ENCODE results near the gene ANXA2.
"Not testable (repeated sequence)": the region's sequence is repeated elsewhere in the genome, so short reads cannot be mapped to it uniquely, and the experiment has no call there.

Gene ANXA2

DNA sequence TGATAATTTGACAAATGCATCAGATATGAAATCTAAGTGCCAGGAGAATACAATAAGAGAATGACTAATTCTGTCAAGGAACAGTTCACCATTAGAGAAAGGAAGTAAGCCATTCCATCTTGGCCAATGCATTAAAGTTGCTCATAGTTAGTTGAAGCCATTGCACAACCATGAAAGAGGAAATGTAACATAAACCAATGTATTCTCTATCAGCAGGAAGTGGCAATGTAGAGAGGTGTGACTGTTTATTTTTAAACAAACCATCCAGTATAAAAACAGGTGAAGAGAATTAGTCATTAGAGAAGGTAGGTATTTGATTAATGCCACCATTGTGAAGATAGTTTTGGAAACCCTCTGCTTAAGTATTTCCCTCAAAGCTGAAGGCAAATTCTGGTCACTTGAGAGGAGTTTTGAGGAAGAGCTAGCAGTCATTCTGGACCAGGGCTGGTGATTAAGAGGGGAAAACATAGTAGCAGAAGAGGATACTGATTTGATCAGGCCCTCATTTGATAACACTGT, 10.7 kb upstream of the ANXA2 start:
- Histone ChIP-seq H3K9me3 (ENCODE audit: insufficient read depth, low read length) (no peaks in the 10 kb centered on the region), H3K36me3 (ENCODE audit: insufficient read depth, insufficient read length, low read length) (no peaks in the 10 kb centered on the region), H3K27me3 (ENCODE audit: insufficient read depth, insufficient read length) (no peaks in the 10 kb centered on the region), H3K9ac (ENCODE audit: insufficient read length, low read depth) (no peak overlapping the region), H3K4me1 (ENCODE audit: insufficient read depth, insufficient read length) (no peaks in the 10 kb centered on the region), H3K4me3 (ENCODE audit: insufficient read length, low read depth) (no peak overlapping the region)
- TF ChIP-seq YY1 (IDR thresholded peaks at IDR 0.05; ENCODE audit: insufficient read depth, insufficient read length) (no peak), SUZ12 (IDR thresholded peaks at IDR 0.05; ENCODE audit: extremely low read depth, insufficient read depth, insufficient read length) (no peak), ZNF274 (IDR thresholded peaks at IDR 0.05; ENCODE audit: low read depth, low read length) (no peak)
- DNase-seq (ENCODE audit: low read depth, low spot score): no peak

DNA sequence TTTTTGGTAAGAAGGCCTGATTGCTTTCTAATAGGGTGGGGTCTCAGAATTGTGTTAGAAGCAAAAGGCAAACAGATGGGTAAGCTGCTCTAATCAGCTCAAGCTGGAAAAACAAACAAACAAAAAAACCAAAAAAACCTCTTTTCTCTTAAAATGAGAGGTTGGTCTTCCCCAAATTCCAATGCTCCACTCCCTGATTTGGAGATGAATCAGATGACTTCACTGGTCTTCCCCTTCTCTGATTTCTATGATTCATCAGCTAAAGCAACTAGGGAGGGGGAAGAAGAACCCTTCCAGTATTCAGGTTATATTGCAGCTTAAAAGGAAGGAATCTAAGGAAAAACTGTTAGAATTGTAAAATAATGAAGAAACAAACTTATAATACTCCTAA, 9.6 kb upstream of the ANXA2 start:
- H3K9me3 ChIP-seq (ENCODE audit: insufficient read depth, low read length): no peaks in the 10 kb centered on the region

DNA sequence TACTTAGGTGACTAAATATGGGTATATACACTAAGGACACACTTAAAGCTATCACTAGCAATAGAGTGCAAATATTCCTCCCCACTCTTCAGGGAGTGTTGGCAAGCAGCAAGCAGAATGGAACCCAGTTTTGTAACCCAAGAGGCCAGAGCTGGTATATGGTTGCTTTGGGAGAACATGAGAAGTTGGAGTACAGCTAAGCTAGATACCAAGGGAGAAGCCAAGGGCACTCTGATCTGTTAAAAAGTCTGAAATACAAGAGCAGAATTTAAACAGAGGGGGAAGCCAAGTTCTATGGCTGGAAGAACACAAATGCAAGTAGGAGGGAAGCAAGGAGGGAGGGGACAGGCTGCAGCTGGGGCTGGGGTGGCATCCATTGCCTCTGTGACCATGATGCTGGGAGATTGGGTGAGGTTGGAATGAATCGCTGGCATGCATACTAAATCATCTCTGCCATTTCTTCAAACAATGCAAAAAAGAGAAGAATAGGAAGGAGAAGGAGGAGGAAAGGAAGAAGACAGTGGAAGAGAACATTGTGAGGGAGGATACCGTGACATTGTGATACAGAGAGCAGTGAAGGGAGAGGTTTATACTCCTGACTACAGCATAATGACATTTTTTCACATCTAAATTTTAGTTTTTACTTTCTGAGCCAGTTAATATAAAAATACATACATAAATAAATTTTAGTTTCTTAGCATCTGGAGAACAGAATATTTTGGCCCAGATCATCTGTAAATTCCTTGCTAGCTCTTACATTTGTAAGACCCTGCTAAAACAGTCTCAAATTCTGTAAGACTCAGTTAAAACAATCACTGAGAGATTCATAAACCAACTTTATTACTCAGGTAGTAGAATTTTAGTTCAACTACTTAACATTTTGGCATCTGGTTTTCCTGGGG, 9.0 kb upstream of the ANXA2 start:
- no peak overlapping the region for H3K4me3 ChIP-seq (ENCODE audit: insufficient read length, low read depth)
- DNase-seq (ENCODE audit: low read depth, low spot score): no peak
- H3K27me3 ChIP-seq (ENCODE audit: insufficient read depth, insufficient read length): no peaks in the 10 kb centered on the region
- H3K9ac ChIP-seq (ENCODE audit: insufficient read length, low read depth): no peak overlapping the region
- no peaks in the 10 kb centered on the region for H3K4me1 ChIP-seq (ENCODE audit: insufficient read depth, insufficient read length)
- TF ChIP-seq SUZ12 (IDR thresholded peaks at IDR 0.05; ENCODE audit: extremely low read depth, insufficient read depth, insufficient read length) (no peak), ZNF274 (IDR thresholded peaks at IDR 0.05; ENCODE audit: low read depth, low read length) (no peak), YY1 (IDR thresholded peaks at IDR 0.05; ENCODE audit: insufficient read depth, insufficient read length) (no peak)
- H3K36me3 ChIP-seq (ENCODE audit: insufficient read depth, insufficient read length, low read length): no peaks in the 10 kb centered on the region
- no peaks in the 10 kb centered on the region for H3K9me3 ChIP-seq (ENCODE audit: insufficient read depth, low read length)

More for the DNA sequence above, 9.6 kb upstream of the ANXA2 start:
- Histone ChIP-seq H3K4me3 (ENCODE audit: insufficient read length, low read depth) (no peak overlapping the region), H3K27me3 (ENCODE audit: insufficient read depth, insufficient read length) (no peaks in the 10 kb centered on the region), H3K9ac (ENCODE audit: insufficient read length, low read depth) (no peak overlapping the region), H3K36me3 (ENCODE audit: insufficient read depth, insufficient read length, low read length) (no peaks in the 10 kb centered on the region), H3K4me1 (ENCODE audit: insufficient read depth, insufficient read length) (no peaks in the 10 kb centered on the region)
- DNase-seq (ENCODE audit: low read depth, low spot score): no peak
- no peak for TF ChIP-seq ZNF274 (IDR thresholded peaks at IDR 0.05; ENCODE audit: low read depth, low read length)
- TF ChIP-seq YY1 (IDR thresholded peaks at IDR 0.05; ENCODE audit: insufficient read depth, insufficient read length): no peak
- TF ChIP-seq SUZ12 (IDR thresholded peaks at IDR 0.05; ENCODE audit: extremely low read depth, insufficient read depth, insufficient read length): no peak

DNA sequence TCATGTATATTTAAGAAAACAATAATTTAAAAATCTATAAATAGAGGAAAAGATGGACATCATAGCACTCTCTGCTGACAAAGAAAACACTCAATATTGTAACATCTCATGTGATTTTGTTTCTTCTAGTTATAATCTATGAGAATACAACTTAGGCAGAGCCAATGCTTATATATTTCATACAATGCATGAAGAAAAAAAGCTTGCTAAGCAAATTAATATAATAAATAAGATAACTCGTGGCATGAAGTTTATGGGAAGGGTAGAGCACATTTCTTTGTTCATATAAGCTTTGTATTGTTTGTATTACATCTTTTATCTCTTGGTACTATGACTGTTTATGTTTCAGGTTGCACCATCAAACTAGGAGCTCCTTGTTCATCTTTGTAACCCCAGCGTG, 7.6 kb upstream of the ANXA2 start:
- no peak for TF ChIP-seq SUZ12 (IDR thresholded peaks at IDR 0.05; ENCODE audit: extremely low read depth, insufficient read depth, insufficient read length)
- no peak for TF ChIP-seq ZNF274 (IDR thresholded peaks at IDR 0.05; ENCODE audit: low read depth, low read length)
- TF ChIP-seq YY1 (IDR thresholded peaks at IDR 0.05; ENCODE audit: insufficient read depth, insufficient read length): no peak
- Histone ChIP-seq H3K36me3 (ENCODE audit: insufficient read depth, insufficient read length, low read length) (no peaks in the 10 kb centered on the region), H3K4me1 (ENCODE audit: insufficient read depth, insufficient read length) (peaks cover 1% of the 10 kb centered on the region), H3K9ac (ENCODE audit: insufficient read length, low read depth) (no peak overlapping the region), H3K9me3 (ENCODE audit: insufficient read depth, low read length) (no peaks in the 10 kb centered on the region), H3K4me3 (ENCODE audit: insufficient read length, low read depth) (no peak overlapping the region), H3K27me3 (ENCODE audit: insufficient read depth, insufficient read length) (no peaks in the 10 kb centered on the region)
- DNase-seq (ENCODE audit: low read depth, low spot score): no peak

DNA sequence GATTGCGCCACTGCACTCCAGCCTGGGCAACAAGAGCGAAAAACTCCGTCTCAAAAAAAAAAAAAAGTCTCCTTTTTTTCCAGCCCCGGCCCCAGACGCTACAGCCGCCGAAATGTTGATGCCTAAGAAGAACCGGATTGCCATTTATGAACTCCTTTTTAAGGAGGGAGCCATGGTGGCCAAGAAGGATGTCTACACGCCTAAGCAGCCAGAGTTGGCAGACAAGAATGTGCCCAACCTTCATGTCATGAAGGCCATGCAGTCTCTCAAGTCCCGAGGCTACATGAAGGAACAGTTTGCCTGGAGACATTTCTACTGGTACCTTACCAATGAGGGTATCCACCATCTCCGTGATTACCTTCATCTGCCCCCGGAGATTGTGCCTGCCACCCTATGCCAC, 6.6 kb upstream of the ANXA2 start:
- not testable (repeated sequence) for H3K9me3 ChIP-seq (ENCODE audit: insufficient read depth, low read length); H3K4me1 ChIP-seq (ENCODE audit: insufficient read depth, insufficient read length); H3K36me3 ChIP-seq (ENCODE audit: insufficient read depth, insufficient read length, low read length); H3K9ac ChIP-seq (ENCODE audit: insufficient read length, low read depth); H3K4me3 ChIP-seq (ENCODE audit: insufficient read length, low read depth); H3K27me3 ChIP-seq (ENCODE audit: insufficient read depth, insufficient read length); DNase-seq (ENCODE audit: low read depth, low spot score)

DNA sequence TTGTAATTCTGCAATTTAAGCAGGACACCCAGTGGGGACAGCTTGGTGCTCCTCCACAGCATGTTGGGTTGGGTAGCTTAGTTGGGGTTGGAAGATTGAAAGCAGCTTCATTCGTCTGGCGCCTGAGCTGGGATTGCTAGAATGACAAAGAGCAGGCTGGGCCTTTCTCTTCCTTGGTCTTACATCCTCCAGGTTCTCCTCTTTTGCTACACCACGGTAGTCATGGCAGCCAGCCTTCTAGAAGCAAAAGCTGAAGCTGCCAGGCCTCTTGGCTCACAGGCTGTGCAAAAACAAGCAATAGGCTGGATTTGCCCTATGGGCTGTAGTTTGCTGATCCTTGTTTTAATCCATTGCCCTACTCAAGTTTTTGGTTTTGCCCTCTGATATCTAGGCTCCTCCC, 3.2 kb upstream of the ANXA2 start:
- no peak for DNase-seq (ENCODE audit: low read depth, low spot score)
- TF ChIP-seq ZNF274 (IDR thresholded peaks at IDR 0.05; ENCODE audit: low read depth, low read length): no peak
- no peak for TF ChIP-seq YY1 (IDR thresholded peaks at IDR 0.05; ENCODE audit: insufficient read depth, insufficient read length)
- TF ChIP-seq SUZ12 (IDR thresholded peaks at IDR 0.05; ENCODE audit: extremely low read depth, insufficient read depth, insufficient read length): no peak

DNA sequence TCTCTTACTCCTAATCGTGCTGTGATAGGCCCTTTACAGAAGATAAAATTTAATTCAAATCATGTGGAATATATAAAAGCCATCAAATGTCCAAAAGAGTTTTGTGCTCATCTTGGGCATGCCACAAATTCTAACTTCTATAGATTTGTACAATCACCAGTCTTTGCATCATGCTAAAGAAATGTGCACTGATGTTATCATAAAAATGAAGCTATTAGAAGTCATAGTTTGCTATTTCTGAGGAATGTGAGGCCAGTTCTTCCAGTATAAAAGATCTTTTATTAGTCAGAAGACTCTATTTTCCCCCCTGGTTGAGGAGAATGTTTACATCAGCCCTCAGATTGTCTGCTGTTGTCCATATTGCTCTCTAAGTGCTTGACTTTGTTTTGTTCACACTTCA, 2.1 kb upstream of the ANXA2 start:
- no peak overlapping the region for H3K4me3 ChIP-seq (ENCODE audit: insufficient read length, low read depth)
- H3K9ac ChIP-seq (ENCODE audit: insufficient read length, low read depth): no peak overlapping the region
- no peaks in the 10 kb centered on the region for H3K9me3 ChIP-seq (ENCODE audit: insufficient read depth, low read length)
- H3K27me3 ChIP-seq (ENCODE audit: insufficient read depth, insufficient read length): no peaks in the 10 kb centered on the region
- DNase-seq (ENCODE audit: low read depth, low spot score): no peak
- peaks cover 2% of the 10 kb centered on the region for H3K4me1 ChIP-seq (ENCODE audit: insufficient read depth, insufficient read length)
- peaks cover 25% of the 10 kb centered on the region for H3K36me3 ChIP-seq (ENCODE audit: insufficient read depth, insufficient read length, low read length)
- TF ChIP-seq ZNF274 (IDR thresholded peaks at IDR 0.05; ENCODE audit: low read depth, low read length) (no peak), YY1 (IDR thresholded peaks at IDR 0.05; ENCODE audit: insufficient read depth, insufficient read length) (no peak), SUZ12 (IDR thresholded peaks at IDR 0.05; ENCODE audit: extremely low read depth, insufficient read depth, insufficient read length) (no peak)

More for the DNA sequence above, 3.2 kb upstream of the ANXA2 start:
- H3K4me1 ChIP-seq (ENCODE audit: insufficient read depth, insufficient read length): peaks cover 2% of the 10 kb centered on the region
- no peak overlapping the region for H3K4me3 ChIP-seq (ENCODE audit: insufficient read length, low read depth)
- no peaks in the 10 kb centered on the region for H3K27me3 ChIP-seq (ENCODE audit: insufficient read depth, insufficient read length)
- H3K9me3 ChIP-seq (ENCODE audit: insufficient read depth, low read length): no peaks in the 10 kb centered on the region
- peaks cover 14% of the 10 kb centered on the region for H3K36me3 ChIP-seq (ENCODE audit: insufficient read depth, insufficient read length, low read length)
- H3K9ac ChIP-seq (ENCODE audit: insufficient read length, low read depth): no peak overlapping the region
